HEK293 (cell line): Measurements from ENCODE around the gene MS4A5.

Source experiments
- CTCF ChIA-PET: fragments of 350-600 bp; formaldehyde crosslinking; extraction: SDS; loops from one replicate; lab custom pipeline; 2021; ENCODE audit warnings: antibody characterized with exemption; lab: Yijun Ruan, JAX
- POLR2A ChIA-PET: fragments of 300-600 bp; formaldehyde crosslinking; extraction: SDS; loops from one replicate; lab custom pipeline; 2020; ENCODE audit warnings: antibody characterized with exemption, inconsistent platforms; lab: Yijun Ruan, JAX
- H3K27ac ChIP-seq: fragments of 200-500 bp; sonication (Bioruptor generic); 2 replicates; pipeline ENCODE4 v1.5.1; 2014; ENCODE audit warnings: low read depth, low read length, control low read depth, inconsistent platforms; ENCODE audit errors: extremely low read depth
- H3K36me3 ChIP-seq, 2 experiments: fragments of 200-500 bp in 1 of 2; sonication (Bioruptor generic) in 1 of 2; 1 replicate in 1 of 2; 2 replicates in 1 of 2; pipeline ENCODE4 v1.5.1; 2014 to 2017; ENCODE audit warnings: inconsistent platforms in 2 of 2, low read length in 2 of 2; ENCODE audit not compliant: control insufficient read depth in 2 of 2, insufficient read depth in 1 of 2
- H3K4me1 ChIP-seq: fragments of 200-500 bp; sonication (Bioruptor generic); 2 replicates; pipeline ENCODE4 v1.5.1; 2014; ENCODE audit warnings: mild to moderate bottlenecking, low read length, inconsistent platforms; ENCODE audit not compliant: control insufficient read depth, insufficient read depth
- H3K4me3 ChIP-seq: 2 replicates; pipeline ENCODE4 v1.5.1; 2011; ENCODE audit warnings: low read depth, mild to moderate bottlenecking, control low read depth, low read length, moderate library complexity
- H3K9me3 ChIP-seq: fragments of 200-500 bp; sonication (Bioruptor generic); 2 replicates; pipeline ENCODE4 v1.5.1; 2014; ENCODE audit warnings: low read depth, low read length, inconsistent platforms; ENCODE audit not compliant: control insufficient read depth, insufficient read depth
- FEZF1 ChIP-seq: fragments of 450-650 bp; formaldehyde crosslinking; IDR thresholded peaks from 2 replicates; pipeline ENCODE4 v1.5.1; 2016; ENCODE audit warnings: missing biosample characterization, missing genetic modification characterization
- GLI2 ChIP-seq: fragments of 450-650 bp; formaldehyde crosslinking; IDR thresholded peaks from 2 replicates; pipeline ENCODE4; 2017; ENCODE audit warnings: missing biosample characterization, missing genetic modification characterization, low read depth, borderline replicate concordance
- HOXA7 ChIP-seq: sonication (generic); formaldehyde crosslinking; IDR thresholded peaks from 2 replicates; pipeline ENCODE4 v1.8.1; 2022; ENCODE audit warnings: missing genetic modification reagents, borderline replicate concordance
- HOXC10 ChIP-seq: sonication (generic); formaldehyde crosslinking; IDR thresholded peaks from 2 replicates; pipeline ENCODE4 v1.8.1; 2023; ENCODE audit warnings: mild to moderate bottlenecking, missing genetic modification reagents
- IKZF3 ChIP-seq: fragments of 450-650 bp; IDR thresholded peaks from 2 replicates; pipeline ENCODE4 v1.5.0; 2018; ENCODE audit warnings: missing biosample characterization, mild to moderate bottlenecking, missing genetic modification characterization, moderate library complexity
- KLF10 ChIP-seq: fragments of 450-650 bp; IDR thresholded peaks from 2 replicates; pipeline ENCODE4 v1.5.1; 2018; ENCODE audit warnings: missing biosample characterization, mild to moderate bottlenecking, missing genetic modification characterization
- MEIS1 ChIP-seq: sonication (generic); formaldehyde crosslinking; IDR thresholded peaks from 2 replicates; pipeline ENCODE4 v1.8.1; 2022; ENCODE audit warnings: missing genetic modification reagents, mild to moderate bottlenecking, borderline replicate concordance
- OVOL3 ChIP-seq: fragments of 450-650 bp; formaldehyde crosslinking; IDR thresholded peaks from 2 replicates; pipeline ENCODE4 v1.5.1; 2016; ENCODE audit warnings: missing biosample characterization, missing genetic modification characterization
- TCF7L2 ChIP-seq: IDR thresholded peaks from 2 replicates; pipeline ENCODE4 v1.6.1; 2011; ENCODE audit warnings: low read depth, mild to moderate bottlenecking, inconsistent platforms, low read length, moderate library complexity, borderline replicate concordance
- ZBTB1 ChIP-seq: fragments of 450-650 bp; formaldehyde crosslinking; IDR thresholded peaks from 2 replicates; pipeline ENCODE4 v1.5.1; 2016; ENCODE audit warnings: missing biosample characterization, missing genetic modification characterization
- ZBTB10 ChIP-seq: fragments of 450-650 bp; formaldehyde crosslinking; IDR thresholded peaks from 2 replicates; pipeline ENCODE4 v1.5.1; 2016; ENCODE audit warnings: missing biosample characterization, missing genetic modification characterization
- ZBTB11 ChIP-seq: fragments of 450-650 bp; formaldehyde crosslinking; conservative IDR thresholded peaks from 2 replicates; pipeline ENCODE4 v1.5.1; 2016; ENCODE audit warnings: low read depth, missing biosample characterization, missing genetic modification characterization
- ZNF138 ChIP-seq: fragments of 450-650 bp; formaldehyde crosslinking; IDR thresholded peaks from 2 replicates; pipeline ENCODE4 v1.5.1; 2016; ENCODE audit warnings: missing biosample characterization, missing genetic modification characterization, borderline replicate concordance
- ZNF157 ChIP-seq: fragments of 450-650 bp; formaldehyde crosslinking; IDR thresholded peaks from 2 replicates; pipeline ENCODE4 v1.5.1; 2016; ENCODE audit warnings: missing biosample characterization, missing genetic modification characterization
- ZNF18 ChIP-seq: fragments of 450-650 bp; formaldehyde crosslinking; IDR thresholded peaks from 2 replicates; pipeline ENCODE4 v1.5.1; 2016; ENCODE audit warnings: missing biosample characterization, missing genetic modification characterization
- ZNF19 ChIP-seq: fragments of 450-650 bp; formaldehyde crosslinking; IDR thresholded peaks from 2 replicates; pipeline ENCODE4; 2016; ENCODE audit warnings: missing biosample characterization, missing genetic modification characterization, low read depth
- ZNF2 ChIP-seq: fragments of 450-650 bp; formaldehyde crosslinking; IDR thresholded peaks from 2 replicates; pipeline ENCODE4 v1.5.1; 2016; ENCODE audit warnings: missing biosample characterization, missing genetic modification characterization
- ZNF311 ChIP-seq: fragments of 450-650 bp; formaldehyde crosslinking; IDR thresholded peaks from 2 replicates; pipeline ENCODE4 v1.5.1; 2017; ENCODE audit warnings: missing biosample characterization, missing genetic modification characterization, borderline replicate concordance
- ZNF514 ChIP-seq: fragments of 450-650 bp; formaldehyde crosslinking; IDR thresholded peaks from 2 replicates; pipeline ENCODE4 v1.5.1; 2016; ENCODE audit warnings: missing biosample characterization, missing genetic modification characterization
- ZNF571 ChIP-seq: fragments of 450-650 bp; formaldehyde crosslinking; IDR thresholded peaks from 2 replicates; pipeline ENCODE4 v1.5.0; 2017; ENCODE audit warnings: missing biosample characterization, missing genetic modification characterization
- ZNF701 ChIP-seq: fragments of 450-650 bp; formaldehyde crosslinking; IDR thresholded peaks from 2 replicates; pipeline ENCODE4 v1.5.1; 2016; ENCODE audit warnings: missing biosample characterization, missing genetic modification characterization
- ZNF747 ChIP-seq: fragments of 450-650 bp; formaldehyde crosslinking; IDR thresholded peaks from 2 replicates; pipeline ENCODE4 v1.5.1; 2016; ENCODE audit warnings: missing biosample characterization, missing genetic modification characterization
- ZNF768 ChIP-seq: fragments of 450-650 bp; formaldehyde crosslinking; IDR thresholded peaks from 2 replicates; pipeline ENCODE4 v1.5.1; 2018; ENCODE audit warnings: missing biosample characterization, mild to moderate bottlenecking, missing genetic modification characterization
- ZSCAN4 ChIP-seq: fragments of 450-650 bp; formaldehyde crosslinking; IDR thresholded peaks from 2 replicates; pipeline ENCODE4 v1.5.1; 2017; ENCODE audit warnings: missing biosample characterization, missing genetic modification characterization

Gene MS4A5

GRCh38 chr11:60431251-60431650 lies 1.9 kb downstream of the MS4A5 start:
- no peak for TF ChIP-seq ZNF514 (tag by site-specific recombination)
- no peak for TF ChIP-seq ZNF2 (tag by site-specific recombination)
- TF ChIP-seq ZNF19 = no peak
- TF ChIP-seq TCF7L2 = no peak
- ChIA-PET CTCF (no interaction called here), POLR2A (no interaction called here)
- H3K4me3 ChIP-seq = no peak overlapping the region
- no peaks in the 10 kb centered on the region for H3K9me3 ChIP-seq
- H3K4me1 ChIP-seq = no peaks in the 10 kb centered on the region
- no peaks in the 10 kb centered on the region for H3K36me3 ChIP-seq
- no peak overlapping the region for H3K27ac ChIP-seq

GRCh38 chr11:60433401-60433800 lies 4.0 kb downstream of the MS4A5 start:
- Histone ChIP-seq H3K36me3 (no peaks in the 10 kb centered on the region), H3K27ac (no peak overlapping the region), H3K4me3 (no peak overlapping the region), H3K9me3 (no peaks in the 10 kb centered on the region), H3K4me1 (no peaks in the 10 kb centered on the region)
- no peak for TF ChIP-seq ZNF138 (tag by site-specific recombination)
- TF ChIP-seq KLF10 (tag by site-specific recombination) = no peak
- TF ChIP-seq ZNF18 = no peak
- no peak for TF ChIP-seq GLI2 (tag by site-specific recombination)
- TF ChIP-seq ZNF311 (tag by site-specific recombination) = no peak
- TF ChIP-seq FEZF1 (tag by site-specific recombination) = no peak
- no peak for TF ChIP-seq ZBTB10 (tag by site-specific recombination)
- no peak for TF ChIP-seq ZNF747 (tag by site-specific recombination)
- TF ChIP-seq ZNF768 = no peak
- TF ChIP-seq HOXA7 (CRISPR knock-in tag) = no peak
- TF ChIP-seq IKZF3 (tag by site-specific recombination) = no peak
- TF ChIP-seq ZNF571 (tag by site-specific recombination) = no peak
- TF ChIP-seq OVOL3 (tag by site-specific recombination) = no peak
- no peak for TF ChIP-seq HOXC10 (CRISPR knock-in tag)
- CTCF ChIA-PET = no interaction called here
- POLR2A ChIA-PET = no interaction called here

- Histone ChIP-seq H3K4me1 (no peaks in the 10 kb centered on the region), H3K27ac (no peak overlapping the region), H3K9me3 (no peaks in the 10 kb centered on the region), H3K4me3 (no peak overlapping the region), H3K36me3 (no peaks in the 10 kb centered on the region)
- ChIA-PET POLR2A (no interaction called here), CTCF (interaction anchor here (0.7 kb wide), 1 partner anchor 53 kb away, joined by 3 read pairs; no protein-coding TSS in a partner anchor)
- TF ChIP-seq ZBTB11 (tag by site-specific recombination) (no peak), ZNF701 (tag by site-specific recombination) (no peak), ZNF157 (tag by site-specific recombination) (no peak), ZSCAN4 (tag by site-specific recombination) (no peak), MEIS1 (no peak), ZBTB1 (tag by site-specific recombination) (no peak)
These were observed 17.7 kb downstream of the MS4A5 start for GRCh38 chr11:60447070-60447469.
